CD14-positive monocyte (primary cell): ENCODE results near the gene ADAMTSL3. TPM values are rescaled to one million over a fixed set of nuclear protein-coding genes. Genes with fewer than 3 reads are reported as not detected.

Experiments used
- DNase-seq, 3 donors: peaks; one replicate each; pipeline ENCODE4 v3.0.0-alpha.2; 2011 to 2022
- H2AFZ ChIP-seq: 2 replicates; pipeline ENCODE4 v1.6.0; 2012; ENCODE audit warnings: mild to moderate bottlenecking, low read depth, low read length, inconsistent platforms; ENCODE audit not compliant: insufficient read depth, poor library complexity, severe bottlenecking
- H3K27ac ChIP-seq, 2 donors: 1 replicate in 1 of 2; 2 replicates in 1 of 2; pipeline ENCODE4 v1.5.1; 2012 to 2013; ENCODE audit warnings: low read length in 2 of 2, control low read depth in 1 of 2, inconsistent platforms in 1 of 2, low read depth in 1 of 2, mild to moderate bottlenecking in 1 of 2
- H3K27me3 ChIP-seq, 2 donors: one replicate each; pipeline versions ENCODE4 v1.6.0 to v1.6.1; 2011 to 2013; ENCODE audit warnings: low read length in 2 of 2; ENCODE audit not compliant: control insufficient read depth in 2 of 2, insufficient read depth in 2 of 2
- H3K36me3 ChIP-seq, 2 donors: replicated peaks in 1 of 2; 1 replicate in 1 of 2; 2 replicates in 1 of 2; pipeline versions ENCODE4 v1.5.1 to v1.6.1; 2012 to 2013; ENCODE audit warnings: low read length in 2 of 2, control low read depth in 1 of 2, inconsistent platforms in 1 of 2, mild to moderate bottlenecking in 1 of 2; ENCODE audit not compliant: insufficient read depth in 2 of 2, control insufficient read depth in 1 of 2
- H3K4me1 ChIP-seq, 2 donors: 1 replicate in 1 of 2; 2 replicates in 1 of 2; pipeline versions ENCODE4 v1.5.1 to v1.6.1; 2012 to 2013; ENCODE audit warnings: low read length in 2 of 2, control low read depth in 1 of 2, inconsistent platforms in 1 of 2, mild to moderate bottlenecking in 1 of 2, moderate library complexity in 1 of 2; ENCODE audit not compliant: insufficient read depth in 2 of 2, control insufficient read depth in 1 of 2
- H3K4me2 ChIP-seq: replicated peaks from 2 replicates; pipeline ENCODE3; 2012; ENCODE audit warnings: low read length, moderate library complexity, mild to moderate bottlenecking; ENCODE audit not compliant: poor library complexity, severe bottlenecking; ENCODE audit errors: extremely low read depth
- H3K4me3 ChIP-seq, 3 experiments: fragments of 200-600 bp in 1 of 3; sonication (generic) in 1 of 3; replicated peaks in 1 of 3; 1 replicate in 2 of 3; 2 replicates in 1 of 3; pipeline ENCODE4 v1.5.1; 2011 to 2013; ENCODE audit warnings: low read length in 3 of 3, mild to moderate bottlenecking in 3 of 3, control low read depth in 2 of 3, low read depth in 2 of 3, inconsistent platforms in 1 of 3, moderate library complexity in 1 of 3
- H3K79me2 ChIP-seq: 2 replicates; pipeline ENCODE4 v1.6.0; 2012; ENCODE audit warnings: mild to moderate bottlenecking, control low read depth, inconsistent platforms, low read length, moderate library complexity; ENCODE audit not compliant: insufficient read depth
- H3K9ac ChIP-seq: 2 replicates; pipeline ENCODE4 v1.6.0; 2017; ENCODE audit warnings: low read length, mild to moderate bottlenecking; ENCODE audit not compliant: insufficient read depth, poor library complexity, severe bottlenecking
- H3K9me3 ChIP-seq, 2 donors: replicated peaks in 1 of 2; 1 replicate in 1 of 2; 2 replicates in 1 of 2; pipeline versions ENCODE4 v1.5.1 to v1.6.1; 2012 to 2013; ENCODE audit warnings: low read length in 2 of 2, control low read depth in 1 of 2; ENCODE audit not compliant: control insufficient read depth in 1 of 2, insufficient read depth in 1 of 2
- H4K20me1 ChIP-seq: 2 replicates; pipeline ENCODE4 v1.6.0; 2012; ENCODE audit warnings: mild to moderate bottlenecking, low read length, control low read depth, moderate library complexity; ENCODE audit not compliant: insufficient read depth
- H3K27ac Mint-ChIP-seq, 7 donors: one replicate each; pipeline ENCODE4 v1.8.0; 2020; ENCODE audit warnings: mild to moderate bottlenecking in 7 of 7, mixed read lengths in 7 of 7, moderate library complexity in 6 of 7, inconsistent platforms in 2 of 7
- H3K27me3 Mint-ChIP-seq, 3 donors: one replicate each; pipeline ENCODE4 v1.8.0; 2021 to 2022; ENCODE audit warnings: low read depth in 3 of 3, mild to moderate bottlenecking in 3 of 3, mixed read lengths in 3 of 3, moderate library complexity in 3 of 3, inconsistent platforms in 1 of 3
- H3K36me3 Mint-ChIP-seq, 2 donors: one replicate each; pipeline ENCODE4 v1.8.0; 2020; ENCODE audit warnings: mixed read lengths in 2 of 2, inconsistent platforms in 1 of 2, mild to moderate bottlenecking in 1 of 2
- H3K4me1 Mint-ChIP-seq: one replicate; pipeline ENCODE4 v1.8.0; 2020; ENCODE audit warnings: mild to moderate bottlenecking, mixed read lengths
- H3K4me3 Mint-ChIP-seq, 2 donors: one replicate each; pipeline ENCODE4 v1.8.0; 2020; ENCODE audit warnings: mild to moderate bottlenecking in 2 of 2, mixed read lengths in 2 of 2, moderate library complexity in 1 of 2
- H3K9me3 Mint-ChIP-seq, 7 donors: one replicate each; pipeline ENCODE4 v1.8.0; 2020 to 2022; ENCODE audit warnings: mixed read lengths in 7 of 7, mild to moderate bottlenecking in 6 of 7, moderate library complexity in 6 of 7, inconsistent platforms in 2 of 7
- WGBS: methylation state at CpG from one replicate; pipeline ENCODE4 v1.1.5; 2013; ENCODE audit warnings: missing lambda C conversion rate; ENCODE audit not compliant: insufficient coverage; 5-methylcytosine and 5-hydroxymethylcytosine counted together
- intact Hi-C, 2 donors: fragments of 100-400 bp; cut with micrococcal nuclease; formaldehyde crosslinking; loops; one replicate each; pipeline versions ENCODE4 v1.15.0 to v1.15.1; 2023
- polyA plus RNA-seq, 3 donors: library from polyadenylated mRNA; depleted of rRNA in 1 of 3; unstranded in 2 of 3; stranded (reverse) in 1 of 3; fragments of 300-500 nt in 2 of 3; fragments of >200 nt in 1 of 3; fragmentation: Illumina TruSeq in 2 of 3; gene quantifications; 1 replicate in 2 of 3; 2 replicates in 1 of 3; pipeline ENCODE4 v1.2.3, GENCODE V29; 2012 to 2021
- TF ChIP-seq, protein P1 (sequence below): fragments of 200-600 bp; IDR thresholded peaks from one replicate; pipeline ENCODE4 v1.8.0; 2022; ENCODE audit warnings: antibody characterized with exemption, mild to moderate bottlenecking

The ADAMTSL3 gene
- polyA plus RNA-seq, 3 donors, result not detected

DNA sequence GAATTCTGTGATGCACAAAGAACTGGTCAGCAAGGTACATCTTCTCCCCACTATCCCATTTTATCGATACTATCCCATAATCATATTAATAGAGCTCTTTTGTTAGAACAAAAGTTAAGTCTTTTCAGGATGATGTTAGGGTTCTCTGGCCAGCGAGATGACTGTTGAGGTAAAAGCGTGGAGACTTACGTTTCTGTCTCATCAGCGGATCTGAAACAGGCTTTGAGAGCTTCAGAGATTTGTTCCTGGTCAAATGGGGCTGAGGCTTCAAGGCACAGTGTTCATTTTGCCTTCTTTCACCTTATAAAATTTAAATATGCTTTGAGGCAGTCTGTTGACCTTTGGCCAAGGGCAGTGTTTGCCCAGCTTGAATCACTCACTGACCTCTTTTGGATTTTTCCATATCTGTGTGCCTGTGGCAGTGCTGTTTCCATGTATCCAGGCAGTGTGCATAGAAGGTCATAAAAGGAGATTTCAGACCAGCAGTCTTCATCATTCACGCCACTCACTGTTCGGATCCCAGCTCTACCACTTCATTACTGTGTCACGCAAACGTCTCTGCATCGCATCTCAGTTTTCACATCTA, 3.1 kb downstream of the ADAMTSL3 start:
- Histone ChIP-seq H4K20me1 (no peaks in the 10 kb centered on the region), H3K4me3 (no peak overlapping the region), H3K4me2 (no peak overlapping the region), H3K9me3 (peaks cover 0 to 6% of the 10 kb centered on the region in 2 donors), H3K79me2 (no peaks in the 10 kb centered on the region), H2AFZ (no peak overlapping the region), H3K9ac (no peak overlapping the region), H3K4me1 (no peaks in the 10 kb centered on the region), H3K27me3 (peaks cover 9 to 35% of the 10 kb centered on the region in 2 donors), H3K36me3 (no peaks in the 10 kb centered on the region), H3K27ac (no peak overlapping the region)
- Mint-ChIP-seq H3K27me3 (peaks cover 36 to 38% (median 37%) of the 10 kb centered on the region in 3 donors), H3K4me3 (no peak overlapping the region), H3K36me3 (no peaks in the 10 kb centered on the region), H3K27ac (no peak overlapping the region), H3K4me1 (no peaks in the 10 kb centered on the region), H3K9me3 (peaks cover 0 to 4% (median 0%) of the 10 kb centered on the region in 7 donors)
- TF ChIP-seq, protein P1, sequence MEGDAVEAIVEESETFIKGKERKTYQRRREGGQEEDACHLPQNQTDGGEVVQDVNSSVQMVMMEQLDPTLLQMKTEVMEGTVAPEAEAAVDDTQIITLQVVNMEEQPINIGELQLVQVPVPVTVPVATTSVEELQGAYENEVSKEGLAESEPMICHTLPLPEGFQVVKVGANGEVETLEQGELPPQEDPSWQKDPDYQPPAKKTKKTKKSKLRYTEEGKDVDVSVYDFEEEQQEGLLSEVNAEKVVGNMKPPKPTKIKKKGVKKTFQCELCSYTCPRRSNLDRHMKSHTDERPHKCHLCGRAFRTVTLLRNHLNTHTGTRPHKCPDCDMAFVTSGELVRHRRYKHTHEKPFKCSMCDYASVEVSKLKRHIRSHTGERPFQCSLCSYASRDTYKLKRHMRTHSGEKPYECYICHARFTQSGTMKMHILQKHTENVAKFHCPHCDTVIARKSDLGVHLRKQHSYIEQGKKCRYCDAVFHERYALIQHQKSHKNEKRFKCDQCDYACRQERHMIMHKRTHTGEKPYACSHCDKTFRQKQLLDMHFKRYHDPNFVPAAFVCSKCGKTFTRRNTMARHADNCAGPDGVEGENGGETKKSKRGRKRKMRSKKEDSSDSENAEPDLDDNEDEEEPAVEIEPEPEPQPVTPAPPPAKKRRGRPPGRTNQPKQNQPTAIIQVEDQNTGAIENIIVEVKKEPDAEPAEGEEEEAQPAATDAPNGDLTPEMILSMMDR, result no peak
- no peak for DNase-seq
- intact Hi-C loops, result no loop called here
- 96% methylated on average over 4 of the region's 10 CpGs for WGBS

DNA sequence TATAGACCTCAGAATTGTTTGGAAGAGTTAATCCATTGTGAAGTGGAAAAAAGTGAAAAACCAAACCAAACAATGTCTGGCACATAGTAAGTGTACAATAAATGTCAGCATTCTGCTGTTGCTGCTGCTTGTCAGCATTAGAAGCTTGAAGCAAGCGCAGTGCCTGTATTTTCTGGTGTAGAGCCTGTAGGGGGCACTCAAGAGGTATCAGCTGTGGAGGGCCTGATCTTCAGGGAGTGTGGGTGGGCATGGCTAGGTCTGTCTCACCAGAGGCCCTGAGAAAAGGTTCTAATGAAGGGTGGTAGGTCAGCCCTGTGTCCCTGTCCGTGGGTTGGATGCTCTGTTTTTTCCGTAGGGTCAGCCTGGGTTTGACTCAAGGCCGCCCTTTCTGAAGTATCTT, 3.6 kb downstream of the ADAMTSL3 start:
- Mint-ChIP-seq H3K4me1 (no peaks in the 10 kb centered on the region), H3K27me3 (peaks cover 33 to 35% (median 33%) of the 10 kb centered on the region in 3 donors), H3K9me3 (peaks cover 0 to 5% (median 0%) of the 10 kb centered on the region in 7 donors), H3K4me3 (no peak overlapping the region), H3K36me3 (no peaks in the 10 kb centered on the region), H3K27ac (no peak overlapping the region)
- H4K20me1 ChIP-seq, result no peaks in the 10 kb centered on the region
- H3K27me3 ChIP-seq, result peaks cover 8 to 30% of the 10 kb centered on the region in 2 donors
- intact Hi-C loops, result no loop called here
- peaks cover 0 to 3% of the 10 kb centered on the region in 2 donors for H3K9me3 ChIP-seq
- H3K79me2 ChIP-seq, result no peaks in the 10 kb centered on the region
- 94% methylated on average over 3 of the region's 4 CpGs for WGBS
- no peaks in the 10 kb centered on the region for H3K36me3 ChIP-seq
- no peaks in the 10 kb centered on the region for H3K4me1 ChIP-seq
- no peak overlapping the region for H3K4me2 ChIP-seq
- H3K27ac ChIP-seq, result no peak overlapping the region
- H3K4me3 ChIP-seq, result no peak overlapping the region
- no peak overlapping the region for H3K9ac ChIP-seq
- DNase-seq, result no peak
- TF ChIP-seq, protein P1, result no peak
- H2AFZ ChIP-seq, result no peak overlapping the region
